IMR-90 (cell line): ENCODE data around the gene LRP1B. TPM values are rescaled to one million over a fixed set of nuclear protein-coding genes. Genes with fewer than 3 reads are reported as not detected.

ENCODE experiments used
- ATAC-seq: fragments of 200-7000 bp; cut with Tn5 transposase; 2 replicates; pipeline ENCODE4 v1.9.1; 2020; ENCODE audit warnings: low read depth, mild to moderate bottlenecking, moderate library complexity
- BruUV-seq: library from RNA; stranded (reverse); fragments of 400-500 nt; replicated peaks from 2 replicates; lab custom pipeline; 2021; lab: Mats Ljungman, UMichigan
- CTCF ChIA-PET: fragments of 300-600 bp; formaldehyde crosslinking; extraction: SDS; loops from one replicate; lab custom pipeline; 2021; ENCODE audit warnings: antibody characterized with exemption; lab: Yijun Ruan, JAX
- POLR2A ChIA-PET: fragments of 300-600 bp; sonication (Branson Sonifier 250); formaldehyde crosslinking; loops from one replicate; lab custom pipeline; 2022; ENCODE audit warnings: antibody characterized with exemption; ENCODE audit not compliant: unreplicated experiment; lab: Charles Lee
- DNase-seq: peaks from one replicate; pipeline ENCODE4 v3.0.0; 2013
- H2AFZ ChIP-seq: replicated peaks from 2 replicates; pipeline ENCODE3; 2013; ENCODE audit warnings: low read length, mild to moderate bottlenecking; ENCODE audit not compliant: poor library complexity
- H2AK5ac ChIP-seq: 2 replicates; pipeline ENCODE4 v1.6.1; 2013; ENCODE audit warnings: low read depth, low read length, inconsistent platforms
- H2AK9ac ChIP-seq: replicated peaks from 2 replicates; pipeline ENCODE3; 2013; ENCODE audit warnings: mild to moderate bottlenecking, low read depth, low read length, moderate library complexity; ENCODE audit not compliant: poor library complexity
- H2BK120ac ChIP-seq: 2 replicates; pipeline ENCODE4 v1.6.1; 2013; ENCODE audit warnings: low read depth, low read length, inconsistent platforms
- H2BK15ac ChIP-seq: 3 replicates; pipeline ENCODE4 v1.6.1; 2013; ENCODE audit warnings: low read depth, low read length, inconsistent platforms
- H2BK20ac ChIP-seq: 2 replicates; pipeline ENCODE4 v1.6.1; 2013; ENCODE audit warnings: low read depth, mild to moderate bottlenecking, inconsistent platforms, low read length, moderate library complexity
- H2BK5ac ChIP-seq: 2 replicates; pipeline ENCODE4 v1.6.1; 2013; ENCODE audit warnings: mild to moderate bottlenecking, low read depth, low read length, inconsistent platforms; ENCODE audit not compliant: poor library complexity, severe bottlenecking
- H3K14ac ChIP-seq: replicated peaks from 2 replicates; pipeline ENCODE4 v1.6.1; 2013; ENCODE audit warnings: low read depth, low read length, inconsistent platforms
- H3K18ac ChIP-seq: 2 replicates; pipeline ENCODE4 v1.6.1; 2013; ENCODE audit warnings: low read depth, low read length, control low read depth
- H3K23ac ChIP-seq: 2 replicates; pipeline ENCODE4 v1.6.1; 2013; ENCODE audit warnings: low read depth, low read length, inconsistent platforms
- H3K27ac ChIP-seq: 2 replicates; pipeline ENCODE4 v1.5.1; 2013; ENCODE audit warnings: mild to moderate bottlenecking, control low read depth, low read length; ENCODE audit not compliant: insufficient read depth
- H3K27me3 ChIP-seq: 2 replicates; pipeline ENCODE4 v1.6.1; 2013; ENCODE audit warnings: low read length; ENCODE audit not compliant: control insufficient read depth, insufficient read depth
- H3K36me3 ChIP-seq: 2 replicates; pipeline ENCODE4 v1.6.1; 2013; ENCODE audit warnings: low read length, mixed read lengths; ENCODE audit not compliant: control insufficient read depth, insufficient read depth
- H3K4ac ChIP-seq: 2 replicates; pipeline ENCODE4 v1.6.1; 2013; ENCODE audit warnings: low read depth, low read length, inconsistent platforms
- H3K4me1 ChIP-seq: 2 replicates; pipeline ENCODE4 v1.6.1; 2013; ENCODE audit warnings: low read length, mixed read lengths; ENCODE audit not compliant: control insufficient read depth, insufficient read depth
- H3K4me2 ChIP-seq: 2 replicates; pipeline ENCODE4 v1.6.1; 2013; ENCODE audit warnings: low read depth, mild to moderate bottlenecking, control low read depth, low read length, moderate library complexity
- H3K4me3 ChIP-seq: 2 replicates; pipeline ENCODE4 v1.5.1; 2013; ENCODE audit warnings: low read depth, mild to moderate bottlenecking, control low read depth, low read length, moderate library complexity; ENCODE audit not compliant: insufficient read depth
- H3K56ac ChIP-seq: 2 replicates; pipeline ENCODE4 v1.6.1; 2013; ENCODE audit warnings: low read length, inconsistent platforms; ENCODE audit not compliant: insufficient read depth; ENCODE audit errors: extremely low read depth
- H3K79me1 ChIP-seq, 2 experiments: 2 replicates each; pipeline ENCODE4 v1.6.1; 2013; ENCODE audit warnings: low read length in 2 of 2, inconsistent platforms in 1 of 2, low read depth in 1 of 2
- H3K9ac ChIP-seq: 2 replicates; pipeline ENCODE4 v1.6.1; 2013; ENCODE audit warnings: low read depth, low read length, control low read depth
- H3K9me1 ChIP-seq: 2 replicates; pipeline ENCODE4 v1.6.1; 2013; ENCODE audit warnings: low read length, inconsistent platforms; ENCODE audit not compliant: insufficient read depth
- H3K9me3 ChIP-seq: 2 replicates; pipeline ENCODE4 v1.6.1; 2013; ENCODE audit warnings: low read length; ENCODE audit not compliant: control insufficient read depth, insufficient read depth
- H4K20me1 ChIP-seq: 2 replicates; pipeline ENCODE4 v1.6.1; 2013; ENCODE audit warnings: low read length, inconsistent platforms; ENCODE audit not compliant: insufficient read depth
- H4K5ac ChIP-seq: 2 replicates; pipeline ENCODE4 v1.6.1; 2013; ENCODE audit warnings: mild to moderate bottlenecking, low read depth, low read length, control low read depth
- H4K8ac ChIP-seq, 2 experiments: 2 replicates each; pipeline ENCODE4 v1.6.1; 2013; ENCODE audit warnings: low read depth in 2 of 2, low read length in 2 of 2, control low read depth in 1 of 2, inconsistent platforms in 1 of 2
- H4K91ac ChIP-seq: 2 replicates; pipeline ENCODE4 v1.6.1; 2013; ENCODE audit warnings: low read depth, low read length, inconsistent platforms; ENCODE audit not compliant: insufficient read depth
- MAFK ChIP-seq: IDR thresholded peaks from 2 replicates; pipeline ENCODE4 v1.6.1; 2012; ENCODE audit warnings: low read depth, low read length, improper control_type of control experiment
- WGBS, 2 experiments: methylation state at CpG; one replicate each; pipeline versions ENCODE4 v1.1.5 to v1.1.7; 2013; ENCODE audit warnings: missing lambda C conversion rate in 2 of 2; ENCODE audit not compliant: insufficient read length in 1 of 2; ENCODE audit errors: extremely low coverage in 2 of 2; 5-methylcytosine and 5-hydroxymethylcytosine counted together
- dilution Hi-C: fragments of 300-500 bp; cut with HindIII; formaldehyde crosslinking; loops from one replicate; pipeline ENCODE4 v1.14.3; 2018; ENCODE audit warnings: low sequenced_read_pairs; ENCODE audit not compliant: unreplicated experiment
- in situ Hi-C: fragments of 300-500 bp; cut with MboI; formaldehyde crosslinking; loops from 3 replicates; pipeline ENCODE4 v1.14.3; 2019; ENCODE audit warnings: low sequenced_read_pairs, inconsistent platforms, mixed read lengths
- intact Hi-C: fragments of 100-400 bp; cut with micrococcal nuclease; formaldehyde crosslinking; loops from 2 replicates; pipeline ENCODE4 v1.10.0; 2022
- polyA plus RNA-seq, 3 experiments: library from polyadenylated mRNA; depleted of rRNA; stranded (reverse); fragments of >200 nt; gene quantifications; 2 replicates each; pipeline ENCODE4 v1.2.3, GENCODE V29; 2012; ENCODE audit warnings: low replicate concordance in 1 of 3
- total RNA-seq: library from RNA; depleted of rRNA; stranded (reverse); fragments of >200 nt; gene quantifications from 2 replicates; pipeline ENCODE4 v1.2.3, GENCODE V29; 2012
- TF ChIP-seq, protein P1 (sequence below): fragments of 150-350 bp; IDR thresholded peaks from 2 replicates; pipeline ENCODE4 v1.6.1; 2016; ENCODE audit warnings: low read depth, mild to moderate bottlenecking, low read length, moderate library complexity, borderline replicate concordance

LRP1B gene
- total and polyA plus RNA-seq, 2 of the 4 experiments (the other 2 are of a cell fraction), result under 0.01 to 0.02 TPM

DNA sequence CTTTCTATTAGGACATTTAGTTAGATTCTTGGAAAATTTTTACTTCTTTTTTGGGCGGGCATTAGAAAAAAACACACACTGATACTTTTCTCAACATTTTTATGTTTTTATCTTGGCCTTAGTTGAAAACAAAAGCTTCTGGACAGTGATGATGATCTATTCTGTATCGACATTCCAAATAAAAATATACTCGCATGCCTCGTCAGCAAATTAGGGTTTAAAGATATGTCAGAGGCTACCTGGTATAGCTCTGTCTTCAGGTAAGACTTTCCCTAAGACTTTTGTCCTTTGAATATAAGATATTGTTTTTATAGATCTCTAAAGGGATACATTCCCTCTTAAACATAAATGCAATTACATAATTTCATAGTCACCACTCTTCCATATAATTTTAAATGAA, 816.8 kb downstream of the LRP1B start:
- no peak overlapping the region for H2BK5ac ChIP-seq
- no peak overlapping the region for H3K9ac ChIP-seq
- H4K8ac ChIP-seq, result no peak overlapping the region
- H3K4me3 ChIP-seq, result no peak overlapping the region
- no peak overlapping the region for H2BK15ac ChIP-seq
- no peak overlapping the region for H3K4me2 ChIP-seq
- H2BK20ac ChIP-seq, result no peak overlapping the region
- no peaks in the 10 kb centered on the region for H3K4me1 ChIP-seq
- WGBS, 2 experiments, result no CpG with 5 or more reads among the region's 4 CpGs
- no peak overlapping the region for H4K5ac ChIP-seq
- no peaks in the 10 kb centered on the region for H3K9me3 ChIP-seq
- H2AK5ac ChIP-seq, result no peak overlapping the region
- no peaks in the 10 kb centered on the region for H3K36me3 ChIP-seq
- peak; percentile 62 for TF ChIP-seq MAFK
- TF ChIP-seq, protein P1, sequence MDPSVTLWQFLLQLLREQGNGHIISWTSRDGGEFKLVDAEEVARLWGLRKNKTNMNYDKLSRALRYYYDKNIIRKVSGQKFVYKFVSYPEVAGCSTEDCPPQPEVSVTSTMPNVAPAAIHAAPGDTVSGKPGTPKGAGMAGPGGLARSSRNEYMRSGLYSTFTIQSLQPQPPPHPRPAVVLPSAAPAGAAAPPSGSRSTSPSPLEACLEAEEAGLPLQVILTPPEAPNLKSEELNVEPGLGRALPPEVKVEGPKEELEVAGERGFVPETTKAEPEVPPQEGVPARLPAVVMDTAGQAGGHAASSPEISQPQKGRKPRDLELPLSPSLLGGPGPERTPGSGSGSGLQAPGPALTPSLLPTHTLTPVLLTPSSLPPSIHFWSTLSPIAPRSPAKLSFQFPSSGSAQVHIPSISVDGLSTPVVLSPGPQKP, result no peak
- POLR2A ChIA-PET, result no interaction called here
- H2AK9ac ChIP-seq, result no peak overlapping the region
- H4K91ac ChIP-seq, result no peak overlapping the region
- no peak overlapping the region for H3K56ac ChIP-seq
- H2BK120ac ChIP-seq, result no peak overlapping the region
- H3K4ac ChIP-seq, result no peak overlapping the region
- H2AFZ ChIP-seq, result no peak overlapping the region
- DNase-seq (no peak), ATAC-seq (no peak)
- no TSS peak for BruUV-seq
- H4K20me1 ChIP-seq, result no peaks in the 10 kb centered on the region
- H3K27ac ChIP-seq, result no peak overlapping the region
- H3K23ac ChIP-seq, result no peak overlapping the region
- intact Hi-C loops (no loop called here), in situ Hi-C loops (no loop called here), dilution Hi-C loops (no loop called here)
- H3K79me1 ChIP-seq, result no peaks in the 10 kb centered on the region
- no peaks in the 10 kb centered on the region for H3K27me3 ChIP-seq
- H3K9me1 ChIP-seq, result no peaks in the 10 kb centered on the region
- CTCF ChIA-PET, result no interaction called here
- H3K18ac ChIP-seq, result no peak overlapping the region
- no peak overlapping the region for H3K14ac ChIP-seq
